H1 (cell line): Measurements from ENCODE around the gene ARHGAP26. TPM values are rescaled to one million over a fixed set of nuclear protein-coding genes. Genes with fewer than 3 reads are reported as not detected.

ENCODE experiments used
- CTCF ChIA-PET: fragments of 300-600 bp; sonication (Branson Sonifier 250); formaldehyde crosslinking; loops from one replicate; lab custom pipeline; 2021; ENCODE audit not compliant: partially characterized antibody; lab: Charles Lee
- POLR2A ChIA-PET: fragments of 300-600 bp; sonication (Branson Sonifier 250); formaldehyde crosslinking; loops from one replicate; lab custom pipeline; 2021; ENCODE audit warnings: inconsistent platforms; ENCODE audit not compliant: partially characterized antibody; lab: Charles Lee
- DNase-seq, 2 experiments: peaks; one replicate each; pipeline versions ENCODE4 v3.0.0 to v3.0.0-alpha.2; 2010 to 2022; ENCODE audit warnings: low spot score in 2 of 2, low read depth in 1 of 2, mixed read lengths in 1 of 2
- FAIRE-seq: peaks from 2 replicates; lab custom pipeline; 2011; peaks lifted over from hg19 to GRCh38; lab: Jason Lieb, UNC
- H2AFZ ChIP-seq: 2 replicates; pipeline ENCODE4 v1.8.1; 2012; ENCODE audit warnings: low read length, inconsistent platforms
- H2AK5ac ChIP-seq: 2 replicates; pipeline ENCODE4 v1.6.1; 2013; ENCODE audit warnings: low read depth, low read length
- H2BK120ac ChIP-seq: replicated peaks from 2 replicates; pipeline ENCODE3; 2013; ENCODE audit warnings: low read depth, low read length, inconsistent platforms
- H2BK12ac ChIP-seq: 2 replicates; pipeline ENCODE4 v1.6.1; 2013; ENCODE audit warnings: low read depth, low read length
- H2BK15ac ChIP-seq: 2 replicates; pipeline ENCODE4 v1.6.1; 2013; ENCODE audit warnings: low read length
- H2BK20ac ChIP-seq: 2 replicates; pipeline ENCODE4 v1.6.1; 2013; ENCODE audit warnings: low read length
- H2BK5ac ChIP-seq: 2 replicates; pipeline ENCODE4 v1.6.1; 2013; ENCODE audit warnings: low read depth, low read length
- H3K14ac ChIP-seq: 2 replicates; pipeline ENCODE4 v1.6.1; 2013; ENCODE audit warnings: inconsistent platforms; ENCODE audit not compliant: insufficient read length
- H3K18ac ChIP-seq: 2 replicates; pipeline ENCODE4 v1.6.1; 2013; ENCODE audit warnings: low read length; ENCODE audit errors: extremely low read depth
- H3K23ac ChIP-seq: 2 replicates; pipeline ENCODE4 v1.6.1; 2013; ENCODE audit warnings: inconsistent platforms; ENCODE audit not compliant: insufficient read length
- H3K23me2 ChIP-seq: 2 replicates; pipeline ENCODE4 v1.6.1; 2013; ENCODE audit warnings: low read depth, low read length
- H3K27ac ChIP-seq: 2 replicates; pipeline ENCODE4 v1.6.1; 2011; ENCODE audit warnings: low read depth, low read length, inconsistent platforms
- H3K27me3 ChIP-seq, 4 experiments: replicated peaks in 1 of 4; 1 replicate in 1 of 4; 2 replicates in 3 of 4; pipeline versions ENCODE4 v1.6.1 to v1.8.1; 2011 to 2013; ENCODE audit warnings: low read length in 3 of 4, mild to moderate bottlenecking in 3 of 4, inconsistent platforms in 2 of 4, mixed read lengths in 2 of 4, moderate library complexity in 1 of 4; ENCODE audit not compliant: control insufficient read depth in 3 of 4, insufficient read depth in 3 of 4; ENCODE audit errors: extremely low read depth in 1 of 4
- H3K36me3 ChIP-seq, 4 experiments: 2 replicates each; pipeline versions ENCODE4 v1.6.1 to v1.8.1; 2011 to 2013; ENCODE audit warnings: mild to moderate bottlenecking in 4 of 4, low read length in 3 of 4, moderate library complexity in 2 of 4, control low read depth in 1 of 4, inconsistent platforms in 1 of 4; ENCODE audit not compliant: insufficient read depth in 4 of 4, control insufficient read depth in 2 of 4
- H3K4ac ChIP-seq: replicated peaks from 2 replicates; pipeline ENCODE3; 2013; ENCODE audit warnings: low read length, low read depth, mixed read lengths, inconsistent platforms; ENCODE audit not compliant: insufficient read length
- H3K4me1 ChIP-seq, 4 experiments: replicated peaks in 1 of 4; 1 replicate in 1 of 4; 2 replicates in 3 of 4; pipeline versions ENCODE4 v1.6.1 to v1.8.1; 2011 to 2013; ENCODE audit warnings: low read length in 3 of 4, inconsistent platforms in 2 of 4, mixed read lengths in 1 of 4; ENCODE audit not compliant: insufficient read depth in 4 of 4, control insufficient read depth in 3 of 4
- H3K4me2 ChIP-seq, 2 experiments: 2 replicates each; pipeline versions ENCODE4 v1.6.1 to v1.8.1; 2011 to 2013; ENCODE audit warnings: low read depth in 2 of 2, low read length in 2 of 2, control low read depth in 1 of 2, inconsistent platforms in 1 of 2, mild to moderate bottlenecking in 1 of 2; ENCODE audit not compliant: insufficient read depth in 1 of 2
- H3K4me3 ChIP-seq, 4 experiments: fragments of 200-600, 300-600 bp in 1 of 4; sonication (generic), shearing (Covaris generic), sonication (Bioruptor Twin) in 1 of 4; 2 replicates each; pipeline versions ENCODE4 v1.5.1 to v1.8.1; 2011 to 2016; ENCODE audit warnings: low read length in 4 of 4, low read depth in 3 of 4, control low read depth in 2 of 4, inconsistent platforms in 2 of 4, mild to moderate bottlenecking in 2 of 4, mixed read lengths in 1 of 4, moderate library complexity in 1 of 4; ENCODE audit not compliant: insufficient read depth in 2 of 4; ENCODE audit errors: extremely low read depth in 1 of 4
- H3K56ac ChIP-seq: replicated peaks from 2 replicates; pipeline ENCODE3; 2013; ENCODE audit warnings: low read depth, mild to moderate bottlenecking, mixed read lengths, low read length, inconsistent platforms; ENCODE audit not compliant: insufficient read length
- H3K79me1 ChIP-seq: 2 replicates; pipeline ENCODE4 v1.6.1; 2013; ENCODE audit warnings: low read depth, low read length, control low read depth
- H3K79me2 ChIP-seq, 2 experiments: 2 replicates each; pipeline versions ENCODE4 v1.6.1 to v1.8.1; 2012 to 2013; ENCODE audit warnings: low read length in 2 of 2, mild to moderate bottlenecking in 2 of 2, inconsistent platforms in 1 of 2; ENCODE audit not compliant: insufficient read depth in 2 of 2, control insufficient read depth in 1 of 2
- H3K9ac ChIP-seq, 4 experiments: replicated peaks in 1 of 4; 1 replicate in 1 of 4; 2 replicates in 3 of 4; pipeline versions ENCODE4 v1.6.1 to v1.8.1; 2011 to 2013; ENCODE audit warnings: low read depth in 3 of 4, low read length in 3 of 4, control low read depth in 2 of 4, mild to moderate bottlenecking in 2 of 4, moderate library complexity in 2 of 4, inconsistent platforms in 1 of 4; ENCODE audit errors: extremely low read depth in 1 of 4
- H3K9me3 ChIP-seq, 2 experiments: 2 replicates each; pipeline versions ENCODE4 v1.6.1 to v1.8.1; 2012 to 2013; ENCODE audit warnings: mild to moderate bottlenecking in 2 of 2, moderate library complexity in 2 of 2, control low read depth in 1 of 2, inconsistent platforms in 1 of 2, low read depth in 1 of 2, low read length in 1 of 2, mixed read lengths in 1 of 2; ENCODE audit not compliant: insufficient read depth in 2 of 2
- H4K20me1 ChIP-seq, 2 experiments: replicated peaks in 1 of 2; 2 replicates each; pipeline versions ENCODE3 to v1.8.1; 2011 to 2013; ENCODE audit warnings: inconsistent platforms in 2 of 2, low read length in 2 of 2, mild to moderate bottlenecking in 1 of 2; ENCODE audit not compliant: insufficient read depth in 2 of 2, control insufficient read depth in 1 of 2
- H4K5ac ChIP-seq: 2 replicates; pipeline ENCODE4 v1.6.1; 2013; ENCODE audit warnings: low read length, low read depth, mixed read lengths, inconsistent platforms; ENCODE audit not compliant: insufficient read length
- H4K8ac ChIP-seq: 2 replicates; pipeline ENCODE4 v1.8.0; 2013; ENCODE audit warnings: mild to moderate bottlenecking, moderate library complexity, low read length, inconsistent platforms; ENCODE audit not compliant: insufficient read depth; ENCODE audit errors: extremely low read depth
- H4K91ac ChIP-seq: replicated peaks from 2 replicates; pipeline ENCODE3; 2013; ENCODE audit warnings: low read length, mixed read lengths, inconsistent platforms; ENCODE audit not compliant: insufficient read length
- BCL11A ChIP-seq, 2 experiments: IDR thresholded peaks; one replicate each; pipeline ENCODE4 v1.6.1; 2011; ENCODE audit warnings: low read depth in 2 of 2, low read length in 2 of 2, mild to moderate bottlenecking in 2 of 2
- EGR1 ChIP-seq: IDR thresholded peaks from 2 replicates; pipeline ENCODE4 v1.6.1; 2011; ENCODE audit warnings: low read depth, low read length, borderline replicate concordance
- JUN ChIP-seq: IDR thresholded peaks from 2 replicates; pipeline ENCODE4 v1.6.1; 2011; ENCODE audit warnings: low read depth, mild to moderate bottlenecking, improper control_type of control experiment, low read length
- KDM1A ChIP-seq: fragments of 200-600, 300-600 bp; sonication (generic); IDR thresholded peaks from 2 replicates; pipeline ENCODE4 v1.7.1; 2016; ENCODE audit warnings: mild to moderate bottlenecking, low read length, borderline replicate concordance
- PHF8 ChIP-seq: fragments of 200-600 bp; sonication (generic); conservative IDR thresholded peaks from 2 replicates; pipeline ENCODE4 v1.7.1; 2012; ENCODE audit warnings: low read depth, mild to moderate bottlenecking, inconsistent platforms, low read length, moderate library complexity
- RBBP5 ChIP-seq: IDR thresholded peaks from 2 replicates; pipeline ENCODE4 v1.7.1; 2012; ENCODE audit warnings: low read depth, mild to moderate bottlenecking, inconsistent platforms, low read length, moderate library complexity, borderline replicate concordance
- RFX5 ChIP-seq: IDR thresholded peaks from 2 replicates; pipeline ENCODE4 v1.6.1; 2011; ENCODE audit warnings: low read depth, low read length, improper control_type of control experiment, borderline replicate concordance
- RXRA ChIP-seq: IDR thresholded peaks from 2 replicates; pipeline ENCODE4 v1.6.1; 2011; ENCODE audit warnings: low read depth, mild to moderate bottlenecking, low read length, moderate library complexity; ENCODE audit not compliant: insufficient read depth
- TEAD4 ChIP-seq: IDR thresholded peaks from 2 replicates; pipeline ENCODE4 v1.6.1; 2012; ENCODE audit warnings: low read depth, low read length, inconsistent platforms, mixed read lengths
- ZNF274 ChIP-seq: IDR thresholded peaks from 2 replicates; pipeline ENCODE4 v1.7.0; 2012; ENCODE audit warnings: low read length, borderline replicate concordance; ENCODE audit errors: extremely low read depth
- WGBS, 2 experiments: shearing (Covaris generic) in 1 of 2; methylation state at CpG; one replicate each; pipeline versions ENCODE4 v1.1.6 to v1.1.7; 2013 to 2015; ENCODE audit warnings: low lambda C conversion rate in 2 of 2, mixed read lengths in 2 of 2, inconsistent platforms in 1 of 2, low coverage in 1 of 2, missing lambda C conversion rate in 1 of 2; ENCODE audit not compliant: insufficient replicate concordance in 2 of 2, insufficient coverage in 1 of 2, insufficient read length in 1 of 2; ENCODE audit errors: extremely low coverage in 1 of 2, missing lambda C conversion rate in 1 of 2; 5-methylcytosine and 5-hydroxymethylcytosine counted together
- polyA plus RNA-seq, 7 experiments: library from polyadenylated mRNA; depleted of rRNA in 3 of 7; stranded (reverse) in 5 of 7; unstranded in 2 of 7; fragments of >200 nt in 5 of 7; fragments of 200-250 nt in 2 of 7; gene quantifications; 1 replicate in 5 of 7; 2 replicates in 1 of 7; 4 replicates in 1 of 7; pipeline versions ENCODE4 v1.2.1 to v1.2.3, GENCODE V29; 2011 to 2013; ENCODE audit warnings: missing spikeins in 2 of 7, mixed read lengths in 2 of 7
- total RNA-seq: library from RNA; stranded (reverse); fragmentation: NEBNext Ultra II Directional; extraction: Animal tissue kit (Norgen Biotek cat#: 25700); gene quantifications from 2 replicates; pipeline ENCODE4 v1.2.1, GENCODE V29; 2021

ARHGAP26 gene
- total and polyA plus RNA-seq, 2 of the 8 experiments (the other 6 are each of a cell fraction or from before 2014, with no cell fraction given) = 7.1 to 24.8 TPM

DNA sequence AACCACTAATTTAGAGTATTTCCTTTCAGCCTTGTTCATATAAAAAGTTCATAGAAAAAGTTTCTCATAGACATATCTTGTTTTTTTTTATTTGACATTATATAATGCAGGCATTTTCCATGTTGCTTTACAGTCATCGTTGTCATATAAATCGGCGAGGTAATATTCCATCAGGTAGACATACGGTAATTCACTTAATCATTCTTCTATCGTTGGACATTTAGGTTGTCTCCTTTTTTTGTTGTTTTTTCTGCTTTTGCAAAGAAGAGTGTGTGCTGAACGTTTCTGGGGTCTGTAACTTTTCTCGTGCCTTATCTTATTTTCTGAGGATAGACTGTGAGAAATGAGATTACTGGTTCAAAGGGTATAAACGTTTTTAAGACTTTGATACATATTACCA lies 283.6 kb downstream of the ARHGAP26 start:
- Histone ChIP-seq H3K4ac (no peak overlapping the region), H2BK20ac (no peak overlapping the region), H3K4me2 (no peak overlapping the region), H3K79me1 (no peaks in the 10 kb centered on the region), H3K9ac (no peak overlapping the region), H4K91ac (no peak overlapping the region), H2BK5ac (no peak overlapping the region), H3K4me1 (peaks cover 0 to 2% (median 0%) of the 10 kb centered on the region in 4 experiments; a peak in 1 of 7 replicates), H2BK12ac (no peak overlapping the region), H4K8ac (no peak overlapping the region), H3K23ac (no peak overlapping the region), H2AK5ac (no peak overlapping the region), H4K20me1 (no peaks in the 10 kb centered on the region), H2AFZ (no peak overlapping the region), H3K27me3 (no peaks in the 10 kb centered on the region), H2BK120ac (no peak overlapping the region), H3K56ac (no peak overlapping the region), H4K5ac (no peak overlapping the region), H3K79me2 (no peaks in the 10 kb centered on the region), H3K4me3 (no peak overlapping the region), H3K27ac (no peak overlapping the region), H3K23me2 (no peaks in the 10 kb centered on the region), H3K14ac (no peak overlapping the region), H3K18ac (no peak overlapping the region), H2BK15ac (no peak overlapping the region), H3K36me3 (peaks cover 0 to 8% (median 3%) of the 10 kb centered on the region in 4 experiments; a peak in 4 of 8 replicates), H3K9me3 (no peaks in the 10 kb centered on the region)
- ChIA-PET CTCF (interaction anchor here (0.9 kb wide), 1 partner anchor 1086 kb away, joined by 4 read pairs; no protein-coding TSS in a partner anchor), POLR2A (no interaction called here)
- WGBS, 2 experiments = 81% methylated on average over 8 of the region's 8 CpGs; no CpG with 5 or more reads in 1 of the 2 experiments
- no peak for DNase-seq
- no peak for TF ChIP-seq JUN
- TF ChIP-seq PHF8 = no peak
- no peak for TF ChIP-seq RXRA
- no peak for TF ChIP-seq KDM1A
- no peak for TF ChIP-seq RFX5
- TF ChIP-seq TEAD4 = no peak
- TF ChIP-seq BCL11A (IDR thresholded peaks at IDR 0.05; ENCODE audit: low read depth in 2 of 2, low read length in 2 of 2) = no peak
- no peak for TF ChIP-seq RBBP5
- TF ChIP-seq EGR1 = no peak
- no peak for TF ChIP-seq ZNF274
- no peak for FAIRE-seq
